H1 (cell line): ENCODE measurements around the gene CRKL. TPM values are rescaled to one million over a fixed set of nuclear protein-coding genes. Genes with fewer than 3 reads are reported as not detected.

Experiments
- CTCF ChIA-PET: fragments of 300-600 bp; sonication (Branson Sonifier 250); formaldehyde crosslinking; loops from one replicate; lab custom pipeline; 2021; ENCODE audit not compliant: partially characterized antibody; lab: Charles Lee
- POLR2A ChIA-PET: fragments of 300-600 bp; sonication (Branson Sonifier 250); formaldehyde crosslinking; loops from one replicate; lab custom pipeline; 2021; ENCODE audit warnings: inconsistent platforms; ENCODE audit not compliant: partially characterized antibody; lab: Charles Lee
- DNase-seq, 2 experiments: peaks; one replicate each; pipeline versions ENCODE4 v3.0.0 to v3.0.0-alpha.2; 2010 to 2022; ENCODE audit warnings: low spot score in 2 of 2, low read depth in 1 of 2, mixed read lengths in 1 of 2
- FAIRE-seq: peaks from 2 replicates; lab custom pipeline; 2011; peaks lifted over from hg19 to GRCh38; lab: Jason Lieb, UNC
- H2AFZ ChIP-seq: 2 replicates; pipeline ENCODE4 v1.8.1; 2012; ENCODE audit warnings: low read length, inconsistent platforms
- H2AK5ac ChIP-seq: 2 replicates; pipeline ENCODE4 v1.6.1; 2013; ENCODE audit warnings: low read depth, low read length
- H2BK120ac ChIP-seq: replicated peaks from 2 replicates; pipeline ENCODE3; 2013; ENCODE audit warnings: low read depth, low read length, inconsistent platforms
- H2BK12ac ChIP-seq: 2 replicates; pipeline ENCODE4 v1.6.1; 2013; ENCODE audit warnings: low read depth, low read length
- H2BK15ac ChIP-seq: 2 replicates; pipeline ENCODE4 v1.6.1; 2013; ENCODE audit warnings: low read length
- H2BK20ac ChIP-seq: 2 replicates; pipeline ENCODE4 v1.6.1; 2013; ENCODE audit warnings: low read length
- H2BK5ac ChIP-seq: 2 replicates; pipeline ENCODE4 v1.6.1; 2013; ENCODE audit warnings: low read depth, low read length
- H3K14ac ChIP-seq: 2 replicates; pipeline ENCODE4 v1.6.1; 2013; ENCODE audit warnings: inconsistent platforms; ENCODE audit not compliant: insufficient read length
- H3K18ac ChIP-seq: 2 replicates; pipeline ENCODE4 v1.6.1; 2013; ENCODE audit warnings: low read length; ENCODE audit errors: extremely low read depth
- H3K23ac ChIP-seq: 2 replicates; pipeline ENCODE4 v1.6.1; 2013; ENCODE audit warnings: inconsistent platforms; ENCODE audit not compliant: insufficient read length
- H3K23me2 ChIP-seq: 2 replicates; pipeline ENCODE4 v1.6.1; 2013; ENCODE audit warnings: low read depth, low read length
- H3K27ac ChIP-seq: 2 replicates; pipeline ENCODE4 v1.6.1; 2011; ENCODE audit warnings: low read depth, low read length, inconsistent platforms
- H3K27me3 ChIP-seq, 4 experiments: replicated peaks in 1 of 4; 1 replicate in 1 of 4; 2 replicates in 3 of 4; pipeline versions ENCODE4 v1.6.1 to v1.8.1; 2011 to 2013; ENCODE audit warnings: low read length in 3 of 4, mild to moderate bottlenecking in 3 of 4, inconsistent platforms in 2 of 4, mixed read lengths in 2 of 4, moderate library complexity in 1 of 4; ENCODE audit not compliant: control insufficient read depth in 3 of 4, insufficient read depth in 3 of 4; ENCODE audit errors: extremely low read depth in 1 of 4
- H3K36me3 ChIP-seq, 4 experiments: 2 replicates each; pipeline versions ENCODE4 v1.6.1 to v1.8.1; 2011 to 2013; ENCODE audit warnings: mild to moderate bottlenecking in 4 of 4, low read length in 3 of 4, moderate library complexity in 2 of 4, control low read depth in 1 of 4, inconsistent platforms in 1 of 4; ENCODE audit not compliant: insufficient read depth in 4 of 4, control insufficient read depth in 2 of 4
- H3K4ac ChIP-seq: replicated peaks from 2 replicates; pipeline ENCODE3; 2013; ENCODE audit warnings: low read length, low read depth, mixed read lengths, inconsistent platforms; ENCODE audit not compliant: insufficient read length
- H3K4me1 ChIP-seq, 4 experiments: replicated peaks in 1 of 4; 1 replicate in 1 of 4; 2 replicates in 3 of 4; pipeline versions ENCODE4 v1.6.1 to v1.8.1; 2011 to 2013; ENCODE audit warnings: low read length in 3 of 4, inconsistent platforms in 2 of 4, mixed read lengths in 1 of 4; ENCODE audit not compliant: insufficient read depth in 4 of 4, control insufficient read depth in 3 of 4
- H3K4me2 ChIP-seq, 2 experiments: 2 replicates each; pipeline versions ENCODE4 v1.6.1 to v1.8.1; 2011 to 2013; ENCODE audit warnings: low read depth in 2 of 2, low read length in 2 of 2, control low read depth in 1 of 2, inconsistent platforms in 1 of 2, mild to moderate bottlenecking in 1 of 2; ENCODE audit not compliant: insufficient read depth in 1 of 2
- H3K4me3 ChIP-seq, 4 experiments: fragments of 200-600, 300-600 bp in 1 of 4; sonication (generic), shearing (Covaris generic), sonication (Bioruptor Twin) in 1 of 4; 2 replicates each; pipeline versions ENCODE4 v1.5.1 to v1.8.1; 2011 to 2016; ENCODE audit warnings: low read length in 4 of 4, low read depth in 3 of 4, control low read depth in 2 of 4, inconsistent platforms in 2 of 4, mild to moderate bottlenecking in 2 of 4, mixed read lengths in 1 of 4, moderate library complexity in 1 of 4; ENCODE audit not compliant: insufficient read depth in 2 of 4; ENCODE audit errors: extremely low read depth in 1 of 4
- H3K56ac ChIP-seq: replicated peaks from 2 replicates; pipeline ENCODE3; 2013; ENCODE audit warnings: low read depth, mild to moderate bottlenecking, mixed read lengths, low read length, inconsistent platforms; ENCODE audit not compliant: insufficient read length
- H3K79me1 ChIP-seq: 2 replicates; pipeline ENCODE4 v1.6.1; 2013; ENCODE audit warnings: low read depth, low read length, control low read depth
- H3K79me2 ChIP-seq, 2 experiments: 2 replicates each; pipeline versions ENCODE4 v1.6.1 to v1.8.1; 2012 to 2013; ENCODE audit warnings: low read length in 2 of 2, mild to moderate bottlenecking in 2 of 2, inconsistent platforms in 1 of 2; ENCODE audit not compliant: insufficient read depth in 2 of 2, control insufficient read depth in 1 of 2
- H3K9ac ChIP-seq, 4 experiments: replicated peaks in 1 of 4; 1 replicate in 1 of 4; 2 replicates in 3 of 4; pipeline versions ENCODE4 v1.6.1 to v1.8.1; 2011 to 2013; ENCODE audit warnings: low read depth in 3 of 4, low read length in 3 of 4, control low read depth in 2 of 4, mild to moderate bottlenecking in 2 of 4, moderate library complexity in 2 of 4, inconsistent platforms in 1 of 4; ENCODE audit errors: extremely low read depth in 1 of 4
- H3K9me3 ChIP-seq, 2 experiments: 2 replicates each; pipeline versions ENCODE4 v1.6.1 to v1.8.1; 2012 to 2013; ENCODE audit warnings: mild to moderate bottlenecking in 2 of 2, moderate library complexity in 2 of 2, control low read depth in 1 of 2, inconsistent platforms in 1 of 2, low read depth in 1 of 2, low read length in 1 of 2, mixed read lengths in 1 of 2; ENCODE audit not compliant: insufficient read depth in 2 of 2
- H4K20me1 ChIP-seq, 2 experiments: replicated peaks in 1 of 2; 2 replicates each; pipeline versions ENCODE3 to v1.8.1; 2011 to 2013; ENCODE audit warnings: inconsistent platforms in 2 of 2, low read length in 2 of 2, mild to moderate bottlenecking in 1 of 2; ENCODE audit not compliant: insufficient read depth in 2 of 2, control insufficient read depth in 1 of 2
- H4K5ac ChIP-seq: 2 replicates; pipeline ENCODE4 v1.6.1; 2013; ENCODE audit warnings: low read length, low read depth, mixed read lengths, inconsistent platforms; ENCODE audit not compliant: insufficient read length
- H4K8ac ChIP-seq: 2 replicates; pipeline ENCODE4 v1.8.0; 2013; ENCODE audit warnings: mild to moderate bottlenecking, moderate library complexity, low read length, inconsistent platforms; ENCODE audit not compliant: insufficient read depth; ENCODE audit errors: extremely low read depth
- H4K91ac ChIP-seq: replicated peaks from 2 replicates; pipeline ENCODE3; 2013; ENCODE audit warnings: low read length, mixed read lengths, inconsistent platforms; ENCODE audit not compliant: insufficient read length
- BACH1 ChIP-seq: IDR thresholded peaks from 2 replicates; pipeline ENCODE4 v1.6.1; 2012; ENCODE audit warnings: low read length, improper control_type of control experiment
- BRCA1 ChIP-seq: IDR thresholded peaks from 2 replicates; pipeline ENCODE4 v1.6.1; 2012; ENCODE audit warnings: low read depth, low read length, improper control_type of control experiment
- CBX5 ChIP-seq: fragments of 300-800, 300-1000 bp; sonication (generic); IDR thresholded peaks from 2 replicates; pipeline ENCODE4 v1.7.1; 2016; ENCODE audit warnings: antibody characterized with exemption, low read length, low read depth
- CBX8 ChIP-seq: fragments of 300-800, 300-1000 bp; sonication (generic); IDR thresholded peaks from 2 replicates; pipeline ENCODE4 v1.7.1; 2016; ENCODE audit warnings: low read depth, low read length, borderline replicate concordance
- CREB1 ChIP-seq: IDR thresholded peaks from 2 replicates; pipeline ENCODE4 v1.6.1; 2012; ENCODE audit warnings: inconsistent platforms
- E2F6 ChIP-seq: IDR thresholded peaks from 2 replicates; pipeline ENCODE4 v1.6.1; 2012; ENCODE audit warnings: inconsistent platforms
- KDM5A ChIP-seq: fragments of 200-600 bp; IDR thresholded peaks from 2 replicates; pipeline ENCODE4 v1.7.1; 2012; ENCODE audit warnings: mild to moderate bottlenecking, low read length, inconsistent platforms, mixed read lengths
- PHF8 ChIP-seq: fragments of 200-600 bp; sonication (generic); conservative IDR thresholded peaks from 2 replicates; pipeline ENCODE4 v1.7.1; 2012; ENCODE audit warnings: low read depth, mild to moderate bottlenecking, inconsistent platforms, low read length, moderate library complexity
- TBP ChIP-seq: IDR thresholded peaks from 2 replicates; pipeline ENCODE4 v1.6.1; 2011; ENCODE audit warnings: low read depth, low read length, improper control_type of control experiment
- TCF12 ChIP-seq: IDR thresholded peaks from 2 replicates; pipeline ENCODE4 v1.6.1; 2011; ENCODE audit warnings: low read depth, mild to moderate bottlenecking, low read length
- USF2 ChIP-seq: IDR thresholded peaks from 2 replicates; pipeline ENCODE4 v1.6.1; 2011; ENCODE audit warnings: low read length, improper control_type of control experiment
- ZNF274 ChIP-seq: IDR thresholded peaks from 2 replicates; pipeline ENCODE4 v1.7.0; 2012; ENCODE audit warnings: low read length, borderline replicate concordance; ENCODE audit errors: extremely low read depth
- WGBS, 2 experiments: shearing (Covaris generic) in 1 of 2; methylation state at CpG; one replicate each; pipeline versions ENCODE4 v1.1.6 to v1.1.7; 2013 to 2015; ENCODE audit warnings: low lambda C conversion rate in 2 of 2, mixed read lengths in 2 of 2, inconsistent platforms in 1 of 2, low coverage in 1 of 2, missing lambda C conversion rate in 1 of 2; ENCODE audit not compliant: insufficient replicate concordance in 2 of 2, insufficient coverage in 1 of 2, insufficient read length in 1 of 2; ENCODE audit errors: extremely low coverage in 1 of 2, missing lambda C conversion rate in 1 of 2; 5-methylcytosine and 5-hydroxymethylcytosine counted together
- polyA plus RNA-seq, 7 experiments: library from polyadenylated mRNA; depleted of rRNA in 3 of 7; stranded (reverse) in 5 of 7; unstranded in 2 of 7; fragments of >200 nt in 5 of 7; fragments of 200-250 nt in 2 of 7; gene quantifications; 1 replicate in 5 of 7; 2 replicates in 1 of 7; 4 replicates in 1 of 7; pipeline versions ENCODE4 v1.2.1 to v1.2.3, GENCODE V29; 2011 to 2013; ENCODE audit warnings: missing spikeins in 2 of 7, mixed read lengths in 2 of 7
- total RNA-seq: library from RNA; stranded (reverse); fragmentation: NEBNext Ultra II Directional; extraction: Animal tissue kit (Norgen Biotek cat#: 25700); gene quantifications from 2 replicates; pipeline ENCODE4 v1.2.1, GENCODE V29; 2021

The CRKL gene
- total and polyA plus RNA-seq, 2 of the 8 experiments (the other 6 are each of a cell fraction or from before 2014, with no cell fraction given), result 34.5 to 94.5 TPM

GRCh38 chr22:20909543-20910303 is 7.5 kb upstream of the CRKL start:
- CTCF ChIA-PET, result interaction anchor here (0.9 to 2.5 kb wide), 2 partner anchors 17 to 24 kb away, joined by 3 to 9 read pairs; no protein-coding TSS in a partner anchor
- Histone ChIP-seq H3K23ac (no peak overlapping the region), H3K9ac (no peak overlapping the region), H2BK15ac (no peak overlapping the region), H4K8ac (no peak overlapping the region), H3K36me3 (no peaks in the 10 kb centered on the region), H2BK20ac (no peak overlapping the region), H3K79me2 (no peaks in the 10 kb centered on the region), H3K18ac (no peak overlapping the region), H3K27me3 (no peaks in the 10 kb centered on the region), H3K4me3 (no peak overlapping the region), H2BK5ac (no peak overlapping the region), H3K4me1 (no peaks in the 10 kb centered on the region), H2AK5ac (no peak overlapping the region), H3K56ac (no peak overlapping the region), H3K79me1 (no peaks in the 10 kb centered on the region), H4K20me1 (no peaks in the 10 kb centered on the region), H3K27ac (no peak overlapping the region), H3K4ac (no peak overlapping the region), H3K9me3 (no peaks in the 10 kb centered on the region), H2AFZ (no peak overlapping the region), H3K4me2 (no peak overlapping the region), H2BK12ac (no peak overlapping the region), H3K14ac (no peak overlapping the region), H3K23me2 (no peaks in the 10 kb centered on the region), H2BK120ac (no peak overlapping the region), H4K91ac (no peak overlapping the region), H4K5ac (no peak overlapping the region)
- FAIRE-seq, result no peak
- POLR2A ChIA-PET, result interaction anchor here (0.6 kb wide), 1 partner anchor 179 kb away, joined by 3 read pairs; no protein-coding TSS in a partner anchor
- no peak for DNase-seq
- 82% methylated on average over 4 of the region's 6 CpGs; no CpG with 5 or more reads in 1 of the 2 experiments for WGBS, 2 experiments
- TF ChIP-seq BRCA1 (no peak), TCF12 (no peak), KDM5A (no peak), CBX5 (no peak), ZNF274 (no peak), TBP (no peak), CBX8 (no peak), BACH1 (no peak), E2F6 (no peak), USF2 (no peak), CREB1 (no peak), PHF8 (no peak)
